HepG2 (cell line): ENCODE data around the gene NDUFB10. TPM values are rescaled to one million over a fixed set of nuclear protein-coding genes. Genes with fewer than 3 reads are reported as not detected.

Experiments used
- ARID4A ChIP-seq: sonication (generic); formaldehyde crosslinking; IDR thresholded peaks from 2 replicates; pipeline ENCODE4 v1.5.0; 2020; ENCODE audit warnings: mild to moderate bottlenecking, missing genetic modification reagents, borderline replicate concordance
- CREBL2 ChIP-seq: sonication (generic); formaldehyde crosslinking; IDR thresholded peaks from 2 replicates; pipeline ENCODE4 v1.8.1; 2023; ENCODE audit warnings: missing genetic modification reagents, mild to moderate bottlenecking, borderline replicate concordance
- ETS1 ChIP-seq: sonication (generic); formaldehyde crosslinking; IDR thresholded peaks from 2 replicates; pipeline ENCODE4 v1.4.0; 2020; ENCODE audit warnings: missing genetic modification reagents
- HOXA3 ChIP-seq: sonication (generic); formaldehyde crosslinking; IDR thresholded peaks from 2 replicates; pipeline ENCODE4 v1.5.0; 2020; ENCODE audit warnings: missing genetic modification reagents
- KAT8 ChIP-seq: IDR thresholded peaks from 2 replicates; pipeline ENCODE4 v1.6.1; 2016; ENCODE audit warnings: missing genetic modification reagents, missing compliant biosample characterization
- MAZ ChIP-seq, 2 experiments: sonication (generic) in 1 of 2; formaldehyde crosslinking in 1 of 2; IDR thresholded peaks; 2 replicates each; pipeline versions ENCODE4 v1.5.0 to v1.6.1; 2012 to 2020; ENCODE audit warnings: low read depth in 2 of 2, mild to moderate bottlenecking in 2 of 2, borderline replicate concordance in 1 of 2, improper control_type of control experiment in 1 of 2, low read length in 1 of 2, missing genetic modification reagents in 1 of 2, moderate library complexity in 1 of 2
- MZF1 ChIP-seq: sonication (generic); formaldehyde crosslinking; IDR thresholded peaks from 2 replicates; pipeline ENCODE4 v1.8.1; 2023; ENCODE audit warnings: mild to moderate bottlenecking, missing genetic modification reagents, borderline replicate concordance
- NFRKB ChIP-seq: fragments of 450-650 bp; IDR thresholded peaks from 2 replicates; pipeline ENCODE4 v1.6.1; 2017
- TFAP4 ChIP-seq: sonication (generic); IDR thresholded peaks from 2 replicates; pipeline ENCODE4 v1.6.1; 2016; ENCODE audit warnings: low read depth, borderline replicate concordance
- THAP11 ChIP-seq: IDR thresholded peaks from 2 replicates; pipeline ENCODE4 v1.6.1; 2016; ENCODE audit warnings: missing biosample characterization, missing genetic modification reagents
- ZBTB38 ChIP-seq: sonication (generic); formaldehyde crosslinking; IDR thresholded peaks from 2 replicates; pipeline ENCODE4 v1.5.1; 2020; ENCODE audit warnings: mild to moderate bottlenecking, missing genetic modification reagents
- ZNF362 ChIP-seq: sonication (generic); formaldehyde crosslinking; IDR thresholded peaks from 2 replicates; pipeline ENCODE4 v1.4.0; 2020; ENCODE audit warnings: missing genetic modification reagents, mild to moderate bottlenecking, borderline replicate concordance
- ZNF383 ChIP-seq: sonication (generic); formaldehyde crosslinking; IDR thresholded peaks from 2 replicates; pipeline ENCODE4 v1.4.0; 2020; ENCODE audit warnings: missing genetic modification reagents, mild to moderate bottlenecking, borderline replicate concordance
- ZNF670 ChIP-seq: sonication (generic); formaldehyde crosslinking; IDR thresholded peaks from 2 replicates; pipeline ENCODE4 v1.8.0; 2022; ENCODE audit warnings: mild to moderate bottlenecking, missing genetic modification reagents, borderline replicate concordance
- polyA plus RNA-seq, 8 experiments: library from polyadenylated mRNA; depleted of rRNA in 3 of 8; stranded (reverse) in 7 of 8; unstranded in 1 of 8; fragments of >200 nt; fragmentation: Illumina TruSeq in 4 of 8; extraction: Trizol in 4 of 8; gene quantifications; 2 replicates each; pipeline versions ENCODE4 v1.2.1 to v1.2.3, GENCODE V29; 2011 to 2016; ENCODE audit warnings: low read depth in 4 of 8, missing spikeins in 1 of 8, mixed read lengths in 1 of 8; ENCODE audit not compliant: insufficient read depth in 1 of 8
- total RNA-seq, 5 experiments: library from RNA; depleted of rRNA; stranded (reverse); fragments of >200 nt; fragmentation: Illumina TruSeq; extraction: Trizol; gene quantifications; 2 replicates each; pipeline ENCODE4 v1.2.3, GENCODE V29; 2016; ENCODE audit warnings: low read depth in 1 of 5
- TF ChIP-seq, protein P1 (sequence below): sonication (generic); formaldehyde crosslinking; IDR thresholded peaks from 2 replicates; pipeline ENCODE4 v1.9.0; 2022; ENCODE audit warnings: low read depth, missing genetic modification reagents
- TF ChIP-seq, protein P2 (sequence below): IDR thresholded peaks from 2 replicates; pipeline ENCODE4 v1.6.1; 2012; ENCODE audit warnings: inconsistent platforms

Gene NDUFB10
- total and polyA plus RNA-seq, 2 of the 13 experiments (the other 11 are each of a cell fraction or from before 2014, with no cell fraction given), result 68.6 to 157 TPM

- TF ChIP-seq ARID4A (CRISPR knock-in tag) (peak; percentile 41; the same call in 1 of the 2 replicates), THAP11 (peak; percentile 35; the same call in 1 of the 2 replicates), ETS1 (CRISPR knock-in tag) (no peak), KAT8 (CRISPR knock-in tag) (peak; percentile 15; the same call in 1 of the 2 replicates), HOXA3 (CRISPR knock-in tag) (peak; percentile 33; the same call in 1 of the 2 replicates), MZF1 (CRISPR knock-in tag) (no peak), TFAP4 (peak; percentile 25; the same call in 1 of the 2 replicates), CREBL2 (CRISPR knock-in tag) (0 out of 2 replicates have a peak, but pooled peaks have one; percentile 32), ZBTB38 (CRISPR knock-in tag) (peak; percentile 43; the same call in 1 of the 2 replicates), NFRKB (no peak), ZNF670 (CRISPR knock-in tag) (peak; percentile 61; the same call in 1 of the 2 replicates), ZNF362 (CRISPR knock-in tag) (no peak), MAZ (IDR thresholded peaks at IDR 0.05; ENCODE audit: borderline replicate concordance, low read depth, low read length) (no peak), MAZ (CRISPR knock-in tag; IDR thresholded peaks at IDR 0.05; ENCODE audit: low read depth) (0 out of 2 replicates have a peak, but pooled peaks have one; percentile 45), ZNF383 (CRISPR knock-in tag) (no peak)
- TF ChIP-seq, protein P1, sequence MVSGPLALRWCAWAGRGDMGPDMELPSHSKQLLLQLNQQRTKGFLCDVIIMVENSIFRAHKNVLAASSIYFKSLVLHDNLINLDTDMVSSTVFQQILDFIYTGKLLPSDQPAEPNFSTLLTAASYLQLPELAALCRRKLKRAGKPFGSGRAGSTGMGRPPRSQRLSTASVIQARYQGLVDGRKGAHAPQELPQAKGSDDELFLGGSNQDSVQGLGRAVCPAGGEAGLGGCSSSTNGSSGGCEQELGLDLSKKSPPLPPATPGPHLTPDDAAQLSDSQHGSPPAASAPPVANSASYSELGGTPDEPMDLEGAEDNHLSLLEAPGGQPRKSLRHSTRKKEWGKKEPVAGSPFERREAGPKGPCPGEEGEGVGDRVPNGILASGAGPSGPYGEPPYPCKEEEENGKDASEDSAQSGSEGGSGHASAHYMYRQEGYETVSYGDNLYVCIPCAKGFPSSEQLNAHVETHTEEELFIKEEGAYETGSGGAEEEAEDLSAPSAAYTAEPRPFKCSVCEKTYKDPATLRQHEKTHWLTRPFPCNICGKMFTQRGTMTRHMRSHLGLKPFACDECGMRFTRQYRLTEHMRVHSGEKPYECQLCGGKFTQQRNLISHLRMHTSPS, result peak; percentile 57; the same call in 1 of the 2 replicates
- TF ChIP-seq, protein P2, sequence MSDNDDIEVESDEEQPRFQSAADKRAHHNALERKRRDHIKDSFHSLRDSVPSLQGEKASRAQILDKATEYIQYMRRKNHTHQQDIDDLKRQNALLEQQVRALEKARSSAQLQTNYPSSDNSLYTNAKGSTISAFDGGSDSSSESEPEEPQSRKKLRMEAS, result peak; percentile 42; the same call in 1 of the 2 replicates
Measured at GRCh38 chr16:1932050-1933028, 27.0 kb upstream of the NDUFB10 start (continued).
